A673 (cell line): Measurements from ENCODE around the gene CLDND2. TPM values are rescaled to one million over a fixed set of nuclear protein-coding genes. Genes with fewer than 3 reads are reported as not detected.

Experiments used
- BruUV-seq: library from RNA; stranded (reverse); fragments of 400-500 nt; replicated peaks from 2 replicates; lab custom pipeline; 2021; lab: Mats Ljungman, UMichigan
- CTCF ChIA-PET: fragments of 300-600 bp; sonication (Branson Sonifier 250); formaldehyde crosslinking; loops from one replicate; lab custom pipeline; 2022; ENCODE audit warnings: antibody characterized with exemption; lab: Charles Lee
- POLR2A ChIA-PET: fragments of 300-600 bp; sonication (Branson Sonifier 250); formaldehyde crosslinking; loops from one replicate; lab custom pipeline; 2022; ENCODE audit warnings: antibody characterized with exemption; ENCODE audit not compliant: low non-redundant PET; lab: Charles Lee
- DNase-seq: peaks from one replicate; pipeline ENCODE4 v3.0.0-alpha.2; 2015; ENCODE audit warnings: low spot score
- H3K27ac ChIP-seq: fragments of 200-600 bp; sonication (generic); 2 replicates; pipeline ENCODE4 v1.5.1; 2016; ENCODE audit warnings: mixed run types, low read depth, mild to moderate bottlenecking, mixed read lengths, antibody characterized with exemption, low read length; ENCODE audit not compliant: poor library complexity, severe bottlenecking
- H3K27me3 ChIP-seq: fragments of 200-600 bp; sonication (generic); replicated peaks from 2 replicates; pipeline ENCODE4 v1.6.1; 2017; ENCODE audit warnings: mixed run types, low read depth, mild to moderate bottlenecking, mixed read lengths, antibody characterized with exemption, low read length; ENCODE audit not compliant: insufficient read depth, poor library complexity
- H3K36me3 ChIP-seq: fragments of 200-600 bp; sonication (generic); 2 replicates; pipeline ENCODE4 v1.6.1; 2016; ENCODE audit warnings: mixed run types, mild to moderate bottlenecking, mixed read lengths, antibody characterized with exemption, low read length; ENCODE audit not compliant: insufficient read depth, poor library complexity, severe bottlenecking
- H3K4me1 ChIP-seq: fragments of 200-600 bp; sonication (generic); 2 replicates; pipeline ENCODE4 v1.6.1; 2017; ENCODE audit warnings: mixed run types, mild to moderate bottlenecking, mixed read lengths, antibody characterized with exemption, low read length; ENCODE audit not compliant: insufficient read depth, poor library complexity, severe bottlenecking
- H3K4me3 ChIP-seq: fragments of 200-600 bp; sonication (generic); 2 replicates; pipeline ENCODE4 v1.5.1; 2016; ENCODE audit warnings: low read depth, mixed run types, mild to moderate bottlenecking, mixed read lengths, low read length; ENCODE audit not compliant: poor library complexity, severe bottlenecking
- H3K9me3 ChIP-seq: fragments of 200-600 bp; sonication (generic); 2 replicates; pipeline ENCODE4 v1.6.1; 2016; ENCODE audit warnings: mixed run types, low read depth, mild to moderate bottlenecking, mixed read lengths, antibody characterized with exemption, low read length; ENCODE audit not compliant: poor library complexity, severe bottlenecking
- CTCF ChIP-seq: fragments of 300-800, 200-600 bp; sonication (generic); conservative IDR thresholded peaks from 2 replicates; pipeline ENCODE4 v1.5.1; 2017; ENCODE audit warnings: low read depth, mild to moderate bottlenecking, antibody characterized with exemption, low read length, moderate library complexity, mixed read lengths
- EZH2 ChIP-seq: fragments of 200-600 bp; sonication (generic); IDR thresholded peaks from 2 replicates; pipeline ENCODE4 v1.6.1; 2017; ENCODE audit warnings: borderline replicate concordance, low read depth, mild to moderate bottlenecking, mixed read lengths, antibody characterized with exemption, low read length; ENCODE audit not compliant: poor library complexity, severe bottlenecking
- intact Hi-C: fragments of 100-400 bp; cut with micrococcal nuclease; formaldehyde crosslinking; loops from one replicate; pipeline ENCODE4 v1.10.0; 2022; ENCODE audit not compliant: unreplicated experiment
- total RNA-seq: library from RNA; stranded (reverse); gene quantifications from 2 replicates; pipeline ENCODE4 v1.2.3, GENCODE V29; 2021

Gene CLDND2
- total RNA-seq, 1 experiment from 2014 or later: not detected

- intact Hi-C loops: no loop called here
- Histone ChIP-seq H3K4me3 (no peak overlapping the region), H3K9me3 (no peaks in the 10 kb centered on the region), H3K4me1 (no peaks in the 10 kb centered on the region), H3K27me3 (peaks cover 8% of the 10 kb centered on the region), H3K27ac (no peak overlapping the region), H3K36me3 (no peaks in the 10 kb centered on the region)
- POLR2A ChIA-PET: no interaction called here
- TF ChIP-seq CTCF (no peak), EZH2 (no peak)
- CTCF ChIA-PET: no interaction called here
- no TSS peak for BruUV-seq
- no peak for DNase-seq
Observed at GRCh38 chr19:51325161-51325976, 43.4 kb downstream of the CLDND2 start.

GRCh38 chr19:51324167-51324481 is 44.7 kb downstream of the CLDND2 start:
- Histone ChIP-seq H3K4me3 (no peak overlapping the region), H3K27me3 (peaks cover 8% of the 10 kb centered on the region), H3K4me1 (no peaks in the 10 kb centered on the region), H3K36me3 (no peaks in the 10 kb centered on the region), H3K27ac (no peak overlapping the region), H3K9me3 (no peaks in the 10 kb centered on the region)
- ChIA-PET POLR2A (no interaction called here), CTCF (no interaction called here)
- no peak for DNase-seq
- no peak for TF ChIP-seq CTCF
- no peak for TF ChIP-seq EZH2
- BruUV-seq: no TSS peak
- intact Hi-C loops: no loop called here

- intact Hi-C loops: no loop called here
- Histone ChIP-seq H3K36me3 (no peaks in the 10 kb centered on the region), H3K27ac (no peak overlapping the region), H3K4me1 (no peaks in the 10 kb centered on the region), H3K9me3 (no peaks in the 10 kb centered on the region), H3K27me3 (peaks cover 8% of the 10 kb centered on the region), H3K4me3 (no peak overlapping the region)
- POLR2A ChIA-PET: interaction anchor here (0.6 kb wide), 1 partner anchor 502 kb away, joined by 3 read pairs; no protein-coding TSS in a partner anchor
- no TSS peak for BruUV-seq
- TF ChIP-seq EZH2 (no peak), CTCF (no peak)
- DNase-seq: no peak
- CTCF ChIA-PET: no interaction called here
Observed at GRCh38 chr19:51323481-51324166, 45.2 kb downstream of the CLDND2 start.
